ENCODE results near the gene OLFM4. TPM values are rescaled to one million over a fixed set of nuclear protein-coding genes. Genes with fewer than 3 reads are reported as not detected.

Gene OLFM4
- total and polyA plus RNA-seq, 10 of the 15 experiments (the other 5 are each of a cell fraction or from before 2014, with no cell fraction given), result 0.03 to 0.27 (median 0.11) TPM; not detected in 6

GRCh38 chr13:53017433-53017970, 11.1 kb upstream of the OLFM4 start:
- ChIA-PET POLR2A (no interaction called here), RAD21 (ENCODE audit: unreplicated experiment) (no interaction called here), CTCF (no interaction called here), SMC1A (ENCODE audit: uncharacterized antibody, unreplicated experiment) (no interaction called here)
- in situ Hi-C loops (cut with MboI), result no loop called here
- WGBS (ENCODE audit: insufficient coverage, insufficient replicate concordance, low lambda C conversion rate, missing lambda C conversion rate), result 58% methylated on average over 5 of the region's 5 CpGs
- ATAC-seq (no peak), FAIRE-seq (no peak), DNase-seq (ENCODE audit: low read depth, low spot score) (no peak)
- no TSS peak for BruUV-seq (replicated peaks)
- Histone ChIP-seq H3K27me3 (replicated peaks in 1 of 2; ENCODE audit: control insufficient read depth in 2 of 2, insufficient read depth in 2 of 2, low read length in 1 of 2) (no peaks in the 10 kb centered on the region; a peak in 1 of 4 replicates), H3K4me3 (no peak overlapping the region), H2AFZ (ENCODE audit: control insufficient read depth, low read depth, low read length) (no peak overlapping the region), H3K9me3 (replicated peaks; ENCODE audit: control insufficient read depth, insufficient read depth, low read length) (no peaks in the 10 kb centered on the region), H3K36me3 (ENCODE audit: control insufficient read depth in 2 of 2, insufficient read depth in 2 of 2, low read length in 1 of 2) (no peaks in the 10 kb centered on the region), H4K20me1 (ENCODE audit: control insufficient read depth, insufficient read depth) (no peaks in the 10 kb centered on the region), H3K4me2 (ENCODE audit: control insufficient read depth, insufficient read depth) (no peak overlapping the region), H3K4me1 (ENCODE audit: control insufficient read depth, insufficient read depth, low read length) (no peaks in the 10 kb centered on the region), H3K9ac (ENCODE audit: control insufficient read depth, insufficient read depth, low read length) (no peak overlapping the region), H3K79me2 (ENCODE audit: control insufficient read depth, insufficient read depth, low read length) (no peaks in the 10 kb centered on the region), H3K27ac (ENCODE audit: control insufficient read depth, insufficient read depth) (no peak overlapping the region)
- intact Hi-C loops (cut with micrococcal nuclease; ENCODE audit: unreplicated experiment), result no loop called here
- TF ChIP-seq BHLHE40 (IDR thresholded peaks at IDR 0.05; ENCODE audit: borderline replicate concordance in 1 of 2, low read depth in 2 of 2, low read length in 1 of 2) (no peak), ZNF24 (IDR thresholded peaks at IDR 0.05) (no peak), TCF7 (IDR thresholded peaks at IDR 0.05; ENCODE audit: borderline replicate concordance) (no peak), GATAD2B (conservative IDR thresholded peaks at IDR 0.05; ENCODE audit: low read depth) (no peak), ATF2 (IDR thresholded peaks at IDR 0.05; ENCODE audit: low read length) (no peak), E4F1 (IDR thresholded peaks at IDR 0.05; ENCODE audit: borderline replicate concordance, partially characterized antibody) (no peak), CEBPZ (IDR thresholded peaks at IDR 0.05; ENCODE audit: low read depth, low read length) (no peak), BCL11A (IDR thresholded peaks at IDR 0.05; ENCODE audit: low read depth, low read length) (no peak), CEBPB (IDR thresholded peaks at IDR 0.05; ENCODE audit: borderline replicate concordance in 1 of 2, low read depth in 2 of 2, low read length in 2 of 2) (no peak), ELK1 (IDR thresholded peaks at IDR 0.05; ENCODE audit: low read depth, low read length) (no peak), POLR2AphosphoS5 (IDR thresholded peaks at IDR 0.05; ENCODE audit: low read length) (no peak), NFIC (IDR thresholded peaks at IDR 0.05; ENCODE audit: low read depth, low read length) (no peak), TCF12 (IDR thresholded peaks at IDR 0.05; ENCODE audit: low read depth, low read length) (no peak), USF1 (IDR thresholded peaks at IDR 0.05; ENCODE audit: borderline replicate concordance, extremely low read length, insufficient read depth, low read depth, low read length) (no peak), SMARCA5 (IDR thresholded peaks at IDR 0.05) (no peak), NBN (IDR thresholded peaks at IDR 0.05) (no peak)

Data from GM12878 (cell line).